Stimulated activated CD4-positive, alpha-beta T cell treated with anti-CD3 and anti-CD28 coated beads, Interleukin-1b, Interleukin-23, amount 100 ng/mL, for 24 hours (primary cell): Measurements from ENCODE around the gene ATP8A1.

Source experiments
- DNase-seq, 4 experiments: peaks; one replicate each; pipeline ENCODE4 v3.0.0-alpha.2; 2020; ENCODE audit warnings: low read depth in 4 of 4, low spot score in 1 of 4

ATP8A1 gene

GRCh38 chr4:42574870-42575430 is 82.0 kb downstream of the ATP8A1 start:
- DNase-seq = no peak

DNA sequence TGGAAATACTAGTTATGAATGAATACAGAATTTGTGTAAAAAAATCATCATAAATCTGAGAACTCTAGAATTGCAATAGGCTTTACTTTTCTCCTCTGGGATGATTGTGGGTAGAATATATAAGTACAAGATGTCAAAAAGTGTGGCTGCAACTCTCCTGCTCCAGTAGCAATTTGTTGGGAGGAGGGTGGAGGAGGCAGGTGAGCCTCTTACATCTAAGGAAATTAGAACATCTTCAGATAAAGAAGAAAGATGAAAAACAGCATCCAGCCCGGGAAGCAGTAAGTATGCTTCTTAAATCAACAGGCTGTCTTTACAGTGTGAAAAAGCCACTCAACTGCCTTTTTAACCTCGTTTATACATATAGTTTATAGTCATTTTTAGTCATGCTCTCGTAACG is 83.7 kb downstream of the ATP8A1 start:
- DNase-seq = no peak

DNA sequence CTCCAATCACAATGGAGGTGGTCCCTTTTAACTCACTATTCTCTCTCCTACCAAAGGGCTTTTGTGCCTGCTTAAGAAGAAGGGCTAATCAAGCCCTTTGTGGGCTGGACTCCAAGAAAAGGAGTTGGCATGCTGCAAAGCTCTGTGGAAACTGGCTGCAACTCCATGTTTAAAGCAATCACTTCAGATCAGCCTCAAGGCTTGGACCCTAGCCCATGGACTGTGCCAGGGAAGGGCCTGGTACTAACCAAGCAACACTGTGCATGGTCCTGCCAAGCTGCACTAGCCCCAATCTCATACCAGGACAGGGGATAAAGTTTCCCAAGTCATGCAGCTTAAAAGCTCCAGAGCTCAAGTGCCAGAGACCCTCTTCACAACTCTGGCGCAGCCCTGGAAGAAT is 86.7 kb downstream of the ATP8A1 start:
- DNase-seq = no peak

- peak; percentile 35 to 44 (median 41) for DNase-seq
These were observed 88.2 kb downstream of the ATP8A1 start for GRCh38 chr4:42568610-42569207.

- no peak for DNase-seq
These were observed 90.1 kb downstream of the ATP8A1 start for GRCh38 chr4:42566835-42567234.

DNA sequence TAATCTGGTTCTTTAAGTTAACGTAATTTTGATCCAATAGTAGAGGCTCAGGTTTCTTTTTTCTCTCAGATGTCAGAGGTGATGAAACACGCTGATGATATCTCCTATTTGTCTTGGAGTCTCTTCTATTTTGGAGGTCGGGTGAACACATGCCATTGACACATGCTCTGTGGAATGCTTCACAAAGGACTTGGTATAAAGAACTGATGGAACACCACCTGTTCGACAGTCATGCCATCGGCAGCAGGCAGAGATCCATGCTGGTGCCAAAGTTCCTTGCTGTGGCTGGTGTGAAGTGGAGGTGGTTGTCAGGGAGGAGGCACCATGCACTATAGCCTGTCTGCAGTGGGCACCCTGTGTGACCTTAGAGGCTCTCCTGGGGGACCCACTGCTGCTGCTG is 94.9 kb downstream of the ATP8A1 start:
- no peak for DNase-seq

- DNase-seq = no peak
These were observed 95.9 kb downstream of the ATP8A1 start for GRCh38 chr4:42561031-42561430.

DNA sequence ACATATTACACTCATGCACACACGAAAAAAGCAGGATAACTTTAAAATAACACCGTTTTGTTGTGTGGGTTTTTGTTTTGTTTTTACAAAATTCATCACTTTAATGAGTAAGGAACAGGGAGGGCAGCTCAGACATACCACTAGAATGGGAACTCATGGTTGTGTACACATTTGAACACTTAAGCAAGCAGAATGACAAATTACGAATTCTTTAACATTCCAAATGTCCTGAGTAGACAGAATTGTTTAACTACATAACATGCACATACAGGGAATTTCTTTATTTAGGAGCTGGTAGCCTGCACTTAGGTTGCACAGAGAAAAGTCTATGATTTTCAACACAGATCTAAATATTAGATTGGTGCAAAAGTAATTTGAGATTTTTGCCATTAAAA is 96.4 kb downstream of the ATP8A1 start:
- DNase-seq = no peak

DNA sequence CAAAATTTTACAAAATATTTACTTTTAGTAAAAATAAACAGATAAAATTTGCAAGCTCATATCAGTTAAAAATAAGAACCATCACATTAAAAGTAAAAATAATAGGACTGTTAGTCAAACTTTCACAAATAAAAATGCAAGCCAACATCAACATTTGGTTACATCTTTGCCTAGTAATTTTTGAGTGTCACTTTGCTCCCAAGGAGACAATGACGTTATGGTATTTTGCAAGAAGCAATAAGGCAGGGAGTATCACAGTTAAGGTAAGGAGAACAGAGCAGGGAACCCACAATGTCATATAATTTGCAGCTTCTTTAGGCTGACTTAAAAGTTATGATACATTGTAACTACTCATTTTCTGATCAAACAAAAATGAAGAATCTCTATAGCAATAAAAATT is 98.7 kb downstream of the ATP8A1 start:
- DNase-seq = no peak

GRCh38 chr4:42555828-42556227 is 101.1 kb downstream of the ATP8A1 start:
- DNase-seq = no peak

GRCh38 chr4:42554072-42554471 is 102.8 kb downstream of the ATP8A1 start:
- DNase-seq = no peak

GRCh38 chr4:42549896-42550295 is 107.0 kb downstream of the ATP8A1 start:
- DNase-seq = no peak

GRCh38 chr4:42547805-42548204 is 109.1 kb downstream of the ATP8A1 start:
- DNase-seq = no peak

DNA sequence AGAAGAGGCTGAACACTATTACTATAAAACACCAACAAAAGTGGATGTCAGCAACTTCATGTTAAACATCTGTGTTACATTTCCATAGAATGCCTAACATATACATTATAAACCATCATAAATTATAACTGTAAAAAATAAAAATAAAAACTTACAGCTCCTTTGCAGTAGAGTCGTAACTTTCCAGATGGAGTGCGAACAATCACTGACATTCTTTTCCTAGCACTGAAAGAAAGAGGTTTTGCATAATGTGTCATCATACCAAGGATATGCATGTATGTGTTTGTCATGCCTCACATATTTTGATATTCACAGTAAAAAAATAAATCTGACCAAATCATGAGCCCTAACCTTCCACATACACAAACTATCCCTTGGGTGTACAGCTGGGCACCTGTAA is 113.1 kb downstream of the ATP8A1 start:
- no peak for DNase-seq

- no peak for DNase-seq
These were observed 113.8 kb downstream of the ATP8A1 start for GRCh38 chr4:42543126-42543525.

GRCh38 chr4:42541647-42542046 is 115.3 kb downstream of the ATP8A1 start:
- DNase-seq = no peak

DNA sequence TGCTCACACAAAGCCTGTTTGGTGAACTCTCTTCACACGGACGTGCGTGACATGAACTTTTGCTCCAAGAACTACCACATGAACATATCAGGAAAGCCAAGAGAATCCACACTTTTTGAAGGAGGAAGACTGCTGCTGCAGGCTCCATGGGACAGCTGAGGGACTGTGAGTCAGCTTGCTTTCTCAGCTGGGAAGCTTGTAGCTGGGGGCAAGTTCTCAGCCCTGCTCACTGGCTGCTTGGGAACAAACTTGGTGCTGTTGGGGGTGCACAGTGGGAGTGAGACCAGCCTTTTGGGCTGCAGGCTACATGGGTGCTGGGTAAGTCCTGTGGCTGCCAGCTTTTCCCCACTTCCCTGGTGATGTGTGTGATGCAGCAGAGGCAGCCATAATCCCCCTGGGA is 123.9 kb downstream of the ATP8A1 start:
- no peak for DNase-seq

GRCh38 chr4:42531341-42532030 is 125.4 kb downstream of the ATP8A1 start:
- no peak for DNase-seq

- DNase-seq = no peak
These were observed 133.7 kb downstream of the ATP8A1 start for GRCh38 chr4:42523066-42523718.

- DNase-seq = peak; percentile 7 to 39 (median 17)
These were observed 137.0 kb downstream of the ATP8A1 start for GRCh38 chr4:42519803-42520417.

DNA sequence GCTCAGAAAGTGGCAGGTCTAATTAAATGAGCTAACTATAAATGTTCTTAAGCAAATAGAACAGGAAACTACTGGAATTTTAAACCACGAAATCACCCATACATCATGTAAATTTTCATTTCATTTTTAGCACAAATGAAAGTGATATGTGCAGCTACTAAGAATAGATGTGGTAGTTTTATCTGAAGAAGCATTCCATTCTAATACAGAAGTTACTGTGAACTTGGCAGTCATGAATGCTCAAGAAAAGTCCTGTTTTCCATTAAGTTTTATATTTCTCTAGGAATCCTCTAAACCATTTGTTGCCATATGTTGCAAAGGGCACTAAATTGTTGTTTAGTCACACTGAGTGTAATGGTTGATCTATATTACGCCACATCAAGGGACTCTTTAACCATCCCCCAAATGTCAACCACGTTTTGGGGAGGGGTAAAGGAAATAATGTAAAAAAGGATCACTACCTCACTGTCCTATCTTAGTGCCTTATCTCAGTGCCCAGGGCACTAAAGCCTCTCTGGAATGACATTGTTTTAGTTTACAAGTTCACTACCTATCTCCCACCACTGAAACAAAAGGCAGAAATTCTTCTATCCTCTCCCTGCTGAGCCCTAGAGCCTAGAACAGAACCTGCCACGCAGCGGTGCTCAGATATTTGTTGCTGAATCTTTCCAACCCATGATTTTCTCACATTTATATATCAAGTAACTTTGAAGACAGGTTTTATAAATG is 141.6 kb downstream of the ATP8A1 start:
- no peak for DNase-seq
